GM06990 (cell line): ENCODE measurements around the gene PRM3.

Source experiments
- DNase-seq: peaks from one replicate; pipeline ENCODE4 v3.0.0-alpha.2; 2011; ENCODE audit not compliant: insufficient read length; ENCODE audit errors: extremely low read depth
- H3K27me3 ChIP-seq: replicated peaks from 2 replicates; pipeline ENCODE4 v1.6.0; 2011; ENCODE audit warnings: low read length; ENCODE audit not compliant: control insufficient read depth, insufficient read depth
- H3K36me3 ChIP-seq: 2 replicates; pipeline ENCODE4 v1.5.1; 2011; ENCODE audit warnings: low read length; ENCODE audit not compliant: control insufficient read depth, insufficient read depth
- H3K4me3 ChIP-seq: replicated peaks from 2 replicates; pipeline ENCODE4 v1.5.1; 2011; ENCODE audit warnings: low read depth, mild to moderate bottlenecking, control low read depth, low read length
- TF ChIP-seq, protein P1 (sequence below): IDR thresholded peaks from 2 replicates; pipeline ENCODE4 v1.5.1; 2011; ENCODE audit warnings: low read length, control low read depth, mild to moderate bottlenecking, inconsistent platforms; ENCODE audit not compliant: insufficient read depth, poor library complexity, severe bottlenecking

PRM3 gene, protein sequence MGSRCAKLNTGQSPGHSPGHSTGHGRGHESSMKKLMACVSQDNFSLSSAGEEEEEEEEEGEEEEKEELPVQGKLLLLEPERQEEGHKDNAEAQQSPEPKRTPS

DNA sequence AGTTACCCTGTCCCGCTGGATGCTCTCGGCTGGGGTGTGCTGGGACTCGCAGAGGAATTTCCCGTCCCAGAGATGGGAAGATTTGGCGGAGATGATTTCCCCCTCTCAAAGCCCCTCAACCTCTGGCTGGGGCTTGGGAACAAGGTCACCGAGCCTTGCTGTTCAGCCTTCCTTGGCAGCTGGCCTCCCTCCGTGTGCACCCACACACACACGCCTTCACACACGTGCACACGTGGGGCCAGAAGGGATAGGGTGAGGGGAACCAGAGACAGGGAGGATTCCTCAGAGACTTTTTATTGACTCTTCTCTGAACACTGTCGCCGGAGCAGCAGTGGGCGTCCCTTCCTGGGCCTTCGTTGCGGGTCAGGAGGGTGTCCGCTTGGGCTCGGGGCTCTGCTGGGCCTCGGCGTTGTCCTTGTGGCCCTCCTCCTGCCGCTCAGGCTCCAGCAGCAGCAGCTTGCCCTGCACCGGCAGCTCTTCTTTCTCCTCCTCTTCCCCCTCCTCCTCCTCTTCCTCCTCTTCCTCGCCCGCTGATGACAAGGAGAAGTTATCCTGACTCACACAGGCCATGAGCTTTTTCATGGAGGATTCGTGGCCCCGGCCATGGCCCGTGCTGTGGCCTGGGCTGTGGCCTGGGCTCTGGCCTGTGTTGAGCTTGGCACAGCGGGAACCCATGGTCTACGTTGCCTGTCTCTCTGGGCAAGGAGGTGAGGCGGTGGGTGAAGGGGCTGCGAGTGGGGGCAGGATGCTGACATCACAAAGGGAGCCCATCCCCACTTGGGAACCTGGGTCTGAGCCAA, at the start of gene PRM3:
TSS of gene PRM3 (minus strand) at position 709 of the 800 bp plus-strand sequence. CDS start at position 675, 34 bp downstream.
- H3K4me3 ChIP-seq: no peak within 1 kb of the TSS
- H3K27me3 ChIP-seq: no peaks in the 10 kb centered on the region; the same call in 1 of the 2 replicates
- DNase-seq: no peak
- TF ChIP-seq, protein P1, sequence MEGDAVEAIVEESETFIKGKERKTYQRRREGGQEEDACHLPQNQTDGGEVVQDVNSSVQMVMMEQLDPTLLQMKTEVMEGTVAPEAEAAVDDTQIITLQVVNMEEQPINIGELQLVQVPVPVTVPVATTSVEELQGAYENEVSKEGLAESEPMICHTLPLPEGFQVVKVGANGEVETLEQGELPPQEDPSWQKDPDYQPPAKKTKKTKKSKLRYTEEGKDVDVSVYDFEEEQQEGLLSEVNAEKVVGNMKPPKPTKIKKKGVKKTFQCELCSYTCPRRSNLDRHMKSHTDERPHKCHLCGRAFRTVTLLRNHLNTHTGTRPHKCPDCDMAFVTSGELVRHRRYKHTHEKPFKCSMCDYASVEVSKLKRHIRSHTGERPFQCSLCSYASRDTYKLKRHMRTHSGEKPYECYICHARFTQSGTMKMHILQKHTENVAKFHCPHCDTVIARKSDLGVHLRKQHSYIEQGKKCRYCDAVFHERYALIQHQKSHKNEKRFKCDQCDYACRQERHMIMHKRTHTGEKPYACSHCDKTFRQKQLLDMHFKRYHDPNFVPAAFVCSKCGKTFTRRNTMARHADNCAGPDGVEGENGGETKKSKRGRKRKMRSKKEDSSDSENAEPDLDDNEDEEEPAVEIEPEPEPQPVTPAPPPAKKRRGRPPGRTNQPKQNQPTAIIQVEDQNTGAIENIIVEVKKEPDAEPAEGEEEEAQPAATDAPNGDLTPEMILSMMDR: no peak
- H3K36me3 ChIP-seq: no peaks in the 10 kb centered on the region

DNA sequence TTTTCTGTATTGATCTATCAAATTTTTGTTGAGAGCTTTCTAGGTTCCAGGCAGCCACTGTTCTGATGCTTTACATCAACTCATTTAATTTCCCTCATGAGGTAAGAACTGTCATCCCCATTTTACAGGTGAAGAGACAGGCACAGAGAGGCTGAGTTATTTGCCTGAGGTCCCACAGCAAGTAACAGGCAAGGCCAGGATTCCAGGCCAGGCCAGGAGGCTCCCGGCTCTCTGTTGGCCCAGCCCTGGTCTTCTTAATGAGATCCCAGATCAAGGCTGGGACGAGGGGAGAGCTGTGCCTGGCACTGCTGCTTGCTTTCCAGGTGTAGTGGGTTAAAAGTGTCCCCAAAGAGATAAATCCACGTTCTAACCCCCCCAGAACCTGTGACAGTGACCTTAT, 49.4 kb upstream of the PRM3 start:
- no peaks in the 10 kb centered on the region for H3K36me3 ChIP-seq
- TF ChIP-seq, protein P1: no peak
- DNase-seq: no peak
- no peaks in the 10 kb centered on the region for H3K27me3 ChIP-seq
- H3K4me3 ChIP-seq: no peak overlapping the region

DNA sequence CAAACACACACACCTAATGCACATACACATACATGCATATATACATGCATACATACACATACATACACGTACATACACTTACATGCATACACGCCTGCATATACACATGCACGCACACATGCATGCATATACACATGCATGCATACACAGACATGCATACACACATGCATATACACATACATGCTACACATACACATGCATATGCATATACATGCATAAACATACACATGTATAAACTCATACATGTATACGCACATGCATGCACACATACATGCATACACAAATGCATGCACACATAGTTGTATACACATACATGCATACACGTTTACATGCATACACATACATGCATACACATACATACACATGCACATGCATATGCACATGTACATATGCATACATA, 48.2 kb upstream of the PRM3 start:
- no peak for DNase-seq
- TF ChIP-seq, protein P1: no peak
- H3K27me3 ChIP-seq: no peaks in the 10 kb centered on the region
- H3K4me3 ChIP-seq: no peak overlapping the region
- no peaks in the 10 kb centered on the region for H3K36me3 ChIP-seq

DNA sequence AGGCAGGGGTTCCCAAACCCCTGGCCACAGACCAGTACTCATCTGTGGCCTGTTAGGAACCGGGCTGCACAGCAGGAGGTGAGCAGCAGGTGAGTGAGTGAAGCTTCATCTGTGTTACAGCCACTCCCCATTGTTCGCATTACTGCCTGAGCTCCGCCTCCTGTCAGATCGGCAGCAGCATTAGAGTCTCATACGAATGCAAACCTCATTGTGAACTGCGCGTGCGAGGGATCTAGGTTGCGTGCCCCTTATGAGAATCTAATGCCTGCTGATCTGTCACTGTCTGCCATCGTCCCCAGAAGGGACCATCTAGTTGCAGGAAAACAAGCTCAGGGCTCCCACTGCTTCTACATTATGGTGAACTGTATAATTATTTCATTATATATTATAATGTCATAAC, 46.7 kb upstream of the PRM3 start:
- Histone ChIP-seq H3K27me3 (no peaks in the 10 kb centered on the region), H3K36me3 (no peaks in the 10 kb centered on the region), H3K4me3 (no peak overlapping the region)
- TF ChIP-seq, protein P1: no peak
- DNase-seq: no peak

DNA sequence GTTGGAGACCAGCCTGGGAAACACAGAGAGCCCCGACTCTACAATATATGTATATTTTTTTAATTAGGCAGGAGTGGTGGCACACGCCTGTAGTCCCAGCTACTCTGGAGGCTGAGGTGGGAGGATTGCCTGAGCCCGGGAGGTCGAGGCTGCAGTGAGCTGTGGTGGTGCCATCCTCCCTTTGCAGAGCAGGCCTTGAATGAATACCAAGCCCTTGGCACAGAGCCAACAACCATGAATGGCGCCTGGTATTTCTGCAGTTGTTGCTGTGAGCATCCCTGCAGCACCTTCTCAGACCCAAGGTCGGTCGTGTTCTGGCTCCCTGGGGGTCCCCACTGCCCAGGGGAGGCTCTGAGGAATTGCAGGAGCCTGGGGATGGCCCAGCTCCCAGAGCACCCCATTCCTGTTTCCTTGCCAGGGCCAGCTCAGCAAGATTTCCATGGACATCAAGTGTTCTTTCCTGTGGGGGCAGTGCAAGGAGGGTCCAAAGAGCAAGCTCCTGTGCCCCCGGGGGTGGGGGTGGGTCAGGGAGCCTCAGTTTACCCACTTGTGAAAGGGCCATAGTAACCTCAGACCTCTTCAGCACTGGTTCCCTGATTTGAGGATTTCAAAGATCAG, 46.2 kb upstream of the PRM3 start:
- H3K27me3 ChIP-seq: no peaks in the 10 kb centered on the region
- no peak for DNase-seq
- no peak overlapping the region for H3K4me3 ChIP-seq
- no peaks in the 10 kb centered on the region for H3K36me3 ChIP-seq
- TF ChIP-seq, protein P1: no peak
